HG03378 (cell line): ENCODE data around the gene UTP18.
A peak's percentile ranks its signal among the peaks of the same experiment; 100 is the strongest.
"Not testable (repeated sequence)": the region's sequence is repeated elsewhere in the genome, so short reads cannot be mapped to it uniquely, and the experiment has no call there.

ENCODE experiments used
- ATAC-seq: cut with Tn5 transposase; IDR thresholded peaks from one replicate; pipeline ENCODE4 v1.9.1; 2021; ENCODE audit warnings: mild to moderate bottlenecking, moderate library complexity; ENCODE audit not compliant: unreplicated experiment

The UTP18 gene

DNA sequence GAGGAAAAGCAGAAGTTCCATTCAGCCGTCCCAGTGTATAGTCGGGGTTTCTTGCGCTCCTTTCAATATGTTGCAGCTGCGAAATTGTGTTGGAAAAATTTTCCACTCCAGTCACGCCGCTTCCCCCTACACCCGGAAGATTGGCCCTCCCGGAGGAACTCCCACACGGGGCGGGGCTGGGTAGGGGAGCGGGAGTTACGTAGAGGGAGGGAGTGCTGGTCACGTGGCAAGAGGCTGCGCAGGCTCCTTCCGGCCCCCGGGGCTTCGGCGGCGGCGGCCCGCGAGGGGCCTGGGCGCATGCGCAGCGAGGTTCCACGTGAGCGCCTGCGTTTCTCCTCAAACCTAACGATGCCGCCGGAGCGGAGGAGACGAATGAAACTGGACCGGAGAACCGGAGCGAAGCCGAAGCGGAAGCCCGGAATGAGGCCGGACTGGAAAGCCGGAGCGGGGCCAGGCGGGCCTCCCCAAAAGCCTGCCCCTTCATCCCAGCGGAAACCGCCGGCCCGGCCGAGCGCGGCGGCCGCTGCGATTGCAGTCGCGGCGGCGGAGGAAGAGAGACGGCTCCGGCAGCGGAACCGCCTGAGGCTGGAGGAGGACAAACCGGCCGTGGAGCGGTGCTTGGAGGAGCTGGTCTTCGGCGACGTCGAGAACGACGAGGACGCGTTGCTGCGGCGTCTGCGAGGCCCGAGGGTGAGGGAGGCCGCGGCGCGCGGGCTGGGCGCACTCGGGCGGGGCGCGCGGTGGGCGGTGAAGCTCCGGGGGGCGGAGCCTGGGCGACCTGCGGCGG is at the start of gene UTP18:
Gene UTP18 (plus strand): TSS at position 310 of the 787 bp plus-strand sequence. CDS start 39 bp downstream, at position 349.
- ATAC-seq: peak; percentile 63

DNA sequence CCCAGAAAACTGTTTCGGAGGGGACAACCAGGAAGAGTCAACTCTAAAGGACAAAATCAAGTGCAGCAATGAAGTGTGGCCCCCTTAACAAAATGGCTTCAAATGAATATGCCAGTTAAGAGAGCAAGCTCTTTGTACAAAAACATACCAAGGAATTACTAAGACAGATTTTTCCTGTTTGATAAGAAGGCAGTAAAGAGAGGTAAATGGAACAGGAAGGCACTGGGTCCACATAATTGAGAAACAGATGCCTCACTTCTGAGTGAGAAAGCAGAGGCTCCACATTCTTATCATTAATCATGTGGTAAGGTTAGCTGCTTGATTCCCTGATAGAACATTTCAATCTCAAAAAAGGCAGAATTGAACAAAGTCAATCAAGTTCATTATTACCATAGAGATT is 45.4 kb upstream of the UTP18 start:
- no peak for ATAC-seq

DNA sequence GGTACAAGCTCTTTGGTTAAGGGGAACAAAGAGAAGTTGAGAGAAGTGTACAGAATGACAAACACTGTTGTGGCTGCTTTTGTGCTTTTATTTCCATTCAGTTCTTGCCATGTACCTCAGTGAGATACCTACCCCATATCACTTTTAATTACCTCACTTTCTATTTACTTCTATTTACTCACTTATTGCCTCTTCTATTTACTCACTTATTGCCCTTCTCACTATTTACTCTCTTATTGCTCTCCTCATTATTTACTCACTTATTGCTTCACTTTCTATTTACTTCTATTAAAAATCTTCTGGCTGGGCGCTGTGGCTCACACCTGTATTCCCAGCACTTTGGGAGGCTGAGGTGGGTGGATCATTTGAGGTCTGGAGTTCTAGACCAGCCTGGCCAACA is 42.4 kb upstream of the UTP18 start:
- no peak for ATAC-seq

DNA sequence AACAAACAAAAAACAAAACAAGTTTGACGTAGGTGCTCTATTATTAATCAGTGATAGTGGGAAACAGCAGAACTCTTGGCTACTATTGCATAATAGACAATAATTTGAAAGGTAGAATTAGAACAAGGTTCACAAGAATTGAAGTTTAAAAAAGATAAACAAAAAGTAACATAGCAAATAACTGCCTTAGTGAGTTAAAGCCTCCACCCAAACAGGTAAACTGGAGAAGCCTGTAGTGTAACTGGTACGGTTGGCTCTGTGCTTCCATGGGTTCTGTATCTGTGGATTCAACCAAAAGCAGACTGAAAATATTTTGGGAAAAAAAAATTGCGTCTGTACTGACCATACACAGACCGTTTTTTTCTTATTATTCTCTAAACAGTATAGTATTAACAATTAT is 39.0 kb upstream of the UTP18 start:
- ATAC-seq: no peak

DNA sequence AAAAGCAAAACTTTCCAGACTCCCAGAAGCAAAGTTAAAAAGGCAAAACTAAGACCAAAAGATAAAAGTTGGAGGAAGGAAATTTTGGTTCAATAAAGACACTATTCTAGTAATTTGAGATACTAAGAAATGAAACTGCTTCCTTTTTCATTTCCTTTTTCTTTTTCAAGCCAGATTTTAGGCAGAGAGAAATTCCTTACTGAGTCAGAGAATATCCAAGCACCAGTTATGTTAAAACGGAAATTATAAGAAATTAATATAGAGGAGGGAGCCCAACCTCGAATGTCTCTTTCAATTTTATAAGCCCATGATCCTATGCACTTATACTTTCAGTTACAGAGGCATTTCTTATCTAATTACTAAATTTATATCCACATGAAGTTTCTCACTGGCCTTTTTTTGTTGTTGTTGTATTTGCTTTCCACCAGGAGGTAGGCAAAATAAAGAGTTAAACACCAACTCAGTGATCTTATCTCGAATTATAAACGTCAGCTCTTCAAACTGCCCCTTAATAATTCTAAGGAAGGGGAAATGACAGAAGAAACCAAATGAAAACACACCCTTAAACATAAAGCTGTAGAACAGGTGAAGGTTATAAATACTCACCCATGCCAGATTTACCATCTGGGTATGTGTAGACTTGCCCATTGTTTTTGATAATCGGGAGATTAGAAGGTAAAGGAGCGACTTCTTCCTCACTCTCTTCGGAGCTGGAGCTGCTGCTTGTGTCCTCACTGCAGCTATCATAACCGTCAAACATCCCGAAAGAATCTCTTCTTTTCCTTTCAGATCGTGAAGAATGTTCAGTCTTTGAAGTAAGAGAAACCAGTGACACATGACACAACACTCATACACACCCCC is 35.7 kb upstream of the UTP18 start:
- ATAC-seq: no peak

DNA sequence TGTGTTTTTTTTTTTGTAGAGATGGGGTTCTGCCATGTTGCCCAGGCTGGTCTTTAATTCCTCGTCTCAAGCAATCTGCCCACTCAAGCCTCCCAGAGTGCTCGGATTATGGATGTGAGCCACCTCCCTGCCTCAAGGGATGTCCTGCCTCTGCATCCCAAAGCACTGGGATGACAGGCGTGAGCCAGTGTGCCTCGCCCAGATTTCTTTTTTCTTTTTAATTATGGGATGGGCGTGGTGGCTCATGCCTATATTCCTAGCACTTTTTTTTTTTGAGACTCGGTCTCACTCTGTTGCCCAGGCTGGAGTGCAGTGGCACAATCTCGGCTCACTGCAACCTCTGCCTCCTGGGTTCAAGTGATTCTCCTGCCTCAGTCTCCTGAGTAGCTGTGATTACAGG is 34.8 kb upstream of the UTP18 start:
- ATAC-seq: not testable (repeated sequence)

DNA sequence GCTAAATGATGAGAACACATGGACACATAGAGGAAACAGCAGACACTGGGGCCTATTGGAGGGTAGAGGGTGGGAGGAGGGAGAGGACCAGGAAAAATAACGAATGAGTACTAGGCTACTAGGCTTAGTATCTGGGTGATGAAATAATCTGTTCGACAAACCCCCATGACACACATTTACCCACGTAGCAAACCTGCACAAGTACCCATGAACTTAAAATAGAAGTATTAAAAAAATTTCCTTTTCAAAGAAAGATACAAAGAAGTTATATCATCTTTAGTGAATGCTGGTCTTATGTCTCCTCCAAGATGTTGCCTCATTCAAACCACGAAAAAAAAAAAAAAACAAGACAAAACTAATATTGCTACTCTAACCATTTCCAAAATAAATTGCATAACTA is 32.2 kb upstream of the UTP18 start:
- no peak for ATAC-seq

DNA sequence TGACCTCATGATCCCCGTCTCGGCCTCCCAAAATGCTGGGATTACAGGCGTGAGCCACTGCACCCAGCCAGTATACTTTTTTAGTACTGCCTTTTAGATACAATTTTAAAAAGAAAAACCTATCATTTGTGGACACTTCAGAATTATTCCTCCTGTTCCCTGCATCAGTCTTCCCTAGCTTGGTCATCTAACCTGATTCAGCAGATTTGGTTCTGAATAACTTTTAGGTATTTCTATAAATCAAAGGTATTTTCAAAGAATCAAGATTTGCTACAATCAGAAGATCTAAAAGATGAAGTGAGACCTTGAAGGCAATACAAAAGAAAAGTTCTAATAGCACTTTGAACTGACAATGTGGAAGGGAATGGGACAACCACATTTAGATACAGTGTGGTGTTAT is 30.5 kb upstream of the UTP18 start:
- ATAC-seq: no peak

DNA sequence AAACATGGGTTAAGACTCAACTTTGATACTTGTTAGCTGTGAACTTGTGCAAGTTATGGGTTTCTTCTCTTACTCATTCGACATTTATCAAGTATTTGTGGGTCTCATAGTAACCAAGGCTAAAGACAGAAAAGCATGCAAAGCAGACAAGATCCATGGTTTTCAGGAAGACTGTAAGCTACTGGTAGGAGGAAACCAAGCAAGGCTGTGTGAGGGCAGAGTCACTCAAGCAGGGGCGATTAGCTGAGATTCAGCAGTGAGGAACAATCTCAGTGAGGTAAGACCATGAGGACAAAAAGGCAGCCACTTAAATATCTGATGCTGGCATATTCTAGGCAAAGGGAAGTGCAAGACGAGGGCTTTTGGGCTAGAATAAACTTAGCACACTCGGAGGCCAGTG is 30.0 kb upstream of the UTP18 start:
- ATAC-seq: no peak

DNA sequence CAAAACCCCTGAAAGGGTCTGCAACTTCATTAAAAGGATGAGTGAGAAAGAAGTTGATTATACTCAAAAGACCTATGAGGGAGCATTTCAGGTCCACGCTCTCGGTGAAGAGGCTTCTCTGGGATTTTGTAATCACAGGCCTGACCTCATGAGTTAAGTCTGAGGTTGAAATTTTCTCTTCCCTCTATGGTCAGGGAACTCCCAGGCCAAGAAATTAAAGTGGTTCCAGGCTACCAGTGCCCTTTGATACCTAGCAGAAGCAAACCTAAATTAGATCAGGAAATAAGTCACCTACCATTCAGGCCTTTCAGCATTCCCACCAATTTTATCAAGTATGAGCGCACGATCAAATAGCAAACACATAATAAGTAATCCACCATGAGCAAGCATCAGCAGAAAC is 28.3 kb upstream of the UTP18 start:
- no peak for ATAC-seq

DNA sequence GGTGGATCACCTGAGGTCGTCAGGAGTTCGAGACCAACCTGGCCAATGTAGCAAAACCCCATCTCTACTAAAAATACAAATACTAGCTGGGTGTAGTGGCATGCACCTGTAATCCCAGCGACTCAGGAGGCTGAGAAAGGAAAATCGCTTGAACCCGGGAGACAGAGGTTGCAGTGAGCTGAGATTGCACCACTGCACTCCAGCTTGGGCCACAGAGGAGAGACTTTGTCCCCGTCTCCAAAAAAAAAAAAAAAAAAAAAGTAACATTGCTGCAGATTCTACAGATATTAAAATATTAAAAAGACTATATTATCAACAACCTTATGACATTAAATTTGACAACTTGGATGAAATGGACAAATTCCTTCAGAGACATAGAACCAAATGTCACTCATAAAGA is 26.2 kb upstream of the UTP18 start:
- ATAC-seq: no peak

DNA sequence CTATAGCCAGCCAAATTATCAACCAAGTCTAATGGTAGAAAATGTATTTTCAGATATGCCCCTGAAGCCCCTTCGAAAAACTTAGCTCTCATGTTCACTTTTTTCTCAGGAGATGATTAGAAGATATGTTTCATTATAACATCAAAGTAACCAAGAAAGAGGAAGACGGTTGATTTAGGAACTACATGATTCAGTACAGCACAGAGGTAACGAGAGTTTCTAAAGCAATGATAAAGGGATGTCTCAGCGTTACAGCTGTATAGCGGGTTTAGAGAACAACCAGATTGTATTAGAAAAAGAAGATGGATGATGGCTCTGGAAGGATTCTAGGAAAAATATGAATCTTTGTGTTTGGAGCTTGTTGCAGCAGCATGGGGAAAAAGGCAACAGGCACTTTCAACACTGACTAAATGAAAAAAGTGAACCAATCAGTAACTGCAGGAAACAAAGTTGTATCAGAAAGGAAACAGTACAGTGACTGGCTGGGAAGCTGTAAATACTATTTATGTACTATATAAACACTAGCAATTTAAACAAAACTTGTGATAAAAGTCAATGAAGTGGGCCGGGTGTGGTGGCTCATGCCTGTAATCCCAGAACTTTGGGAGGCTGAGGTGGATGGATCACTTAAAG is 22.0 kb upstream of the UTP18 start:
- ATAC-seq: peak; percentile 81

DNA sequence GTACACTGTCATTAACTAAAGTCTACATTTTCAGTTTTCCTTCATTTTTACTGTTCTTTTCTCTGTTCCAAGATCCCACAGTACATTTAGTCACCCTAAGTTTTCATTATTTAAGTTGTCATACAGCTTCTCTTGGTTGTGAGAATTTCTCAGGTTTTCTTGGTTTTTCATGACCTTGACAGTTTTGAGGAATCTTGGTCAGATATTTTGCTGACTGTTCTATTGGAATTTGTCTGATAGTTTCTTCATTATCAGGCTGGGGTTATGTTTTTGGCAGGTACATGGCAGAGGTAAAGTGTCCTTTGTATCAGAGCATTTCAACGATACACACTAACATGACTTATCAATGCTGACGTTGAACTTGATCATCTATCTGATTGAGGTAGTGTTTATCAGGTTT is 20.1 kb upstream of the UTP18 start:
- no peak for ATAC-seq

DNA sequence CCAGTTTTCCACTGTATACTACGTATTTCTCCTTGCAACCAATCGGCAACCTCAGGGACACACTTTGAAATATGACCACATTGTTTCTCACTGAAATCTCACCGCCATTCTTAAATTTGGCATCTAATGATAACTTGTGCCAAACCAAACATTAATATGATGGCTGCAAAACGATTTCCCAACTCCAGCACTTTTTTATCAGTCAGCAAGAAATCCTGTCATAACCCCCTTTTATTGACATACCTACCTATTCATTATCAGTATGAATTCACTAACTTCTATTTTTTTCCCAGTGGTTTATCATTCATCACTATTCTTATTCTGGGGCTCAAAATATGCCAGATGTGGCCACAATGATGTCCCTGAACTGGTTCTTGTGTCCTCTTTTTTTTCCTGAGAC is 16.3 kb upstream of the UTP18 start:
- no peak for ATAC-seq

DNA sequence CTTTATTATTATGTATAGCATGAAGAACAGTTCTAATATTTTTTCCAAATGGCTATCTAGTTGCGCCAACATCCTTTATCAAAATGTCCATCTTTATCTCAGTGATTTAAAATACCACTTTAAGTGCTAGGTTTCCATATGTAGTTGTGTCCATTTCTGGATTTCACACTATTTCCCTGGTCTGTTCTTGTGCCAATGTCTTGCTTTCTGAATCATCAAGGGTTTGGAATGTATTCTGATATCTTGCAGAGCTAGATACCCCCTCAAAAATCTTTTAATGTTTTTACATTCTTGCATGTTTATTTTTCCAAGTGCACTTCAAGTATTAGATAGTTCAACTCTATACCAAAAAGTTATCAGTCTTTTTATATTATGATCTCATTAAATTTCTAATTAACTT is 14.8 kb upstream of the UTP18 start:
- no peak for ATAC-seq

DNA sequence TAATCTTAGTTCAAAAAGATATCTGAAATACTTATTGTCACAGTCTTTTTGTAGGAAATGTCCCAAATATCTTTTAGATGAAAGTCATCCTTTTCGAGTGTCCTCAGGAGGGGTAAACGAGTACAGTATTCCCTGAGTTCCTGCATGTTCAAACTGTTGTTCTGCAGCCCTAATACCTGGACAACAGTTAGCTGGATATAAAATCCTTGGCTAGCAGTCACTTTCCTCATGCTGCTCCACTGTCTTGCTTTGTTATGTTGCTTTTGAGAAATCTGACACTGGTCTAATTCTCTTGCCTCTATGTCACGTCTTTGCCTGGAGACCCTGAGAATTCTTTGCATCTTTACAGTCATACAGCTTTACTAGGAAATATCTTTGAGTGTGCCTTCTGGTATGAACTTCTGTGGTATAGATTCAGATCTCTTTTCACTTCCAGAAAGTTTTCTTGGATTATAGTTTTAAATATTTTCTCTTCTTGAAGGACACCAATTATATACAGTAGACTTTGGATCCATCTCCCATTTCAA is 10.0 kb upstream of the UTP18 start:
- no peak for ATAC-seq

DNA sequence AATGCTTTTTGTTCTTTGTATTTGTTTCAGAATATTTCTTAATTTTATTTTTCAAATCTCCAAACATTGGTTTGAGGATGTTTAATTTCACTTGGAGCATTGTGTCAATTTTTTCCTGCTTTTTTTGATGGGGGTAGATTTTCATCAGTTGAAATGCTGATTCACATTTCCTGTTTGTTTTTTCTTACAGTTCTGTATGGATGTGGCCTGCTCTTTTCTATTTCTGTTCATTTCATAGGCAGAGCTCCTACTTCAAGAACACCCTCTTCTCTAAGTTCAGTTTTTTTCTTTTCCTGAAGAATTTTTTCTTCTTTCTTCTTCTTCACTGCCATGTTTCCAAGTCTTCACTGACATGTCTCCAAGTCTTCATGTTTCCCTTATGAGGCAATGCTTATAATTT is 9.3 kb upstream of the UTP18 start:
- ATAC-seq: no peak

DNA sequence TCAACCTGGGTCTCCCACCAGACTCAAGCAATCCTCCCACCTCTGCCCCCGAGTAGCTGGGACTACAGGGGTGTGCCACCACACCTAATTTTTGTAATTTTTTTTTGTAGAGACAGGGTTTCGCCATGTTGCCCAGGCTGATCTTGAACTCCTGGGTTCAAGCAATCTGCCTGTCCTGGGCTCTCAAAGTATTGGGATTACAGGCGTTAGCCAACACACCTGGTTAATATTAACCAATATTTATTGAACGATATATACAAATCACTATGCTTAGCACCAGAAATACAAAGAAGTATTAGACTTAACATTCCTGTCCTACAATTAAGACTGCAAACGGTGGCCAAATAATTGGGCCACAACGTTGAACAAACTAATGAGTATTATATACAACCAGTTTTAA is 4.7 kb upstream of the UTP18 start:
- no peak for ATAC-seq

DNA sequence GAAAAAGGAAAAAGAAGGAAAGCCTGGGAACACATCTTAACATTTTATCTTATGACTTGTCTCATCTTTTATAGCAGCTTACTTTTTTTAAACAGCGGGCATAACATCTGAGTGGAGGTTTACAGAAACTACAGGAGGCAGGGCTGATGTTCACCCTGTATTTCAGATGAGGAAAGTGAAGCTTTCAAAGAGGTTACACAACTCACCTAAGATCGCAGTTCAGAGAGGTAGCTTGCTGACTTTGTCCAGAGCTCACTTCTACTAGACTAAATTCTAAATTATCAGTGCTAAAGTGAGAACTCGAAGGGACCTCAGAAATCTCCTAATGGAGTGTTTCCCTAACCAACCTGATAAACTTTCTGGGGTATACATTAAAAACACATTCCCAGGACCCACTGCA is 4.2 kb upstream of the UTP18 start:
- ATAC-seq: no peak

DNA sequence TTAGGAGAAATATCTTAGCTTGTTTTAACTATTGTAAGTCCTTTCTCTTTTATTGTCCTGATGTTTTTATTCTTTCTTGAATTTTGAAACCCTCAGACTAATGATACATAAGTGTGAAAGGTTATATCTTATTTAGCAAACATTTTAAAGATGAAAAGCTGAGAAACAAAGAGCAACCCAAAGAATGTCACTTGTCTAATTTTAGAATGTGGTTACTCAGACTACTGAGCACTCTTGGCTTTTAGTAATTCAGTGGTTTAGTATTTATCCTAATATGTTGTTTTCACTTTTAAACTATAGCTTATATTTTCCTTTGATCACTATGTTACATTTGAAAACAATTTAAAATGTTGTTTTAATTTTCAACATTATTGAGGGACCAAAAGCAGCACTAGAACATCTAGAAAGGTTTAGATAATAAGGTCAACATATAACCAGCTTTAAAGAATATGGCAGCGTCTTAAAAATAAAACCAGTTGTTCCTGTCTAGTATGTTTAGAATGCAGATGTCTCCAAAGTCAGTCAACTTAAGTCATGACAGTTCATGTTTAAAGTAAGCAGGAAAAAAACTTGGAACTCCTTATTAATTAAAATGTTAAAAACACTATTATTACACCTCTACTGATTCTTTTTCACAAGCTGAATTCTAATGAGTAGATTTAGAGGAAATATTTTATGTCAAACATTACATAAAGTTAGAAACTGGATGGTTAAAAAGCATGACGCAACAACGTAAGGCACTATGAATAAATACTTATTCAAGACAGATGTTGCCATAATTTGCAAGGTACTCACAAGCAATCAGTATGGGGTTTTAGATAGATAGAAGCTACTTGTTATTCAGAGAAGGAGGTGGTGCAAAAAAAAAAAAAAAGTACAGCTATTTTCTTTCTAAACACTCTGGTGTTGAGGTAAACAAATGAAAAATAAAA is 2.9 kb upstream of the UTP18 start:
- ATAC-seq: no peak
